PC-3 (cell line): ENCODE measurements around the gene C8A. TPM values are rescaled to one million over a fixed set of nuclear protein-coding genes. Genes with fewer than 3 reads are reported as not detected.

Experiments used
- ATAC-seq: fragments of 200-7000 bp; cut with Tn5 transposase; 2 replicates; pipeline ENCODE4 v1.9.1; 2020; ENCODE audit warnings: mild to moderate bottlenecking, moderate library complexity
- BruUV-seq: library from RNA; stranded (reverse); fragments of 400-500 nt; replicated peaks from 2 replicates; lab custom pipeline; 2021; lab: Mats Ljungman, UMichigan
- CTCF ChIA-PET: fragments of 300-600 bp; sonication (Branson Sonifier 250); formaldehyde crosslinking; loops from one replicate; lab custom pipeline; 2022; ENCODE audit warnings: antibody characterized with exemption; lab: Charles Lee
- POLR2A ChIA-PET: fragments of 300-600 bp; sonication (Branson Sonifier 250); formaldehyde crosslinking; loops from one replicate; lab custom pipeline; 2022; ENCODE audit warnings: antibody characterized with exemption; ENCODE audit not compliant: unreplicated experiment; lab: Charles Lee
- DNase-seq: peaks from one replicate; pipeline ENCODE4 v3.0.0-alpha.2; 2015
- H2AFZ ChIP-seq: fragments of 300-600 bp; sonication (generic); 2 replicates; pipeline ENCODE4 v1.6.0; 2016; ENCODE audit warnings: antibody characterized with exemption, low read length
- H3F3A ChIP-seq: fragments of 300-600 bp; sonication (generic); one replicate; pipeline ENCODE4 v1.6.0; 2017; ENCODE audit warnings: antibody characterized with exemption, low read length, control low read depth, mild to moderate bottlenecking; ENCODE audit not compliant: unreplicated experiment
- H3K27ac ChIP-seq: fragments of 300-600 bp; sonication (generic); 2 replicates; pipeline ENCODE4 v1.5.1; 2016; ENCODE audit warnings: mild to moderate bottlenecking, low read length
- H3K27me3 ChIP-seq: fragments of 300-600 bp; sonication (generic); 2 replicates; pipeline ENCODE4 v1.6.1; 2016; ENCODE audit warnings: low read length, mixed read lengths
- H3K36me3 ChIP-seq: fragments of 300-600 bp; sonication (generic); 2 replicates; pipeline ENCODE4 v1.6.1; 2016; ENCODE audit warnings: low read depth, mixed run types, low read length, mixed read lengths
- H3K4me1 ChIP-seq: fragments of 300-600 bp; sonication (generic); 2 replicates; pipeline ENCODE4 v1.5.1; 2016; ENCODE audit warnings: low read length; ENCODE audit not compliant: insufficient read depth
- H3K4me2 ChIP-seq: fragments of 300-600 bp; sonication (generic); 2 replicates; pipeline ENCODE4 v1.6.0; 2016; ENCODE audit warnings: low read length
- H3K4me3 ChIP-seq: fragments of 300-600 bp; sonication (generic); 2 replicates; pipeline ENCODE4 v1.5.1; 2016; ENCODE audit warnings: mild to moderate bottlenecking, low read length, mixed read lengths
- H3K79me2 ChIP-seq: fragments of 300-600 bp; sonication (generic); 2 replicates; pipeline ENCODE4 v1.6.1; 2017; ENCODE audit warnings: low read length, mixed read lengths
- H3K9ac ChIP-seq: fragments of 300-600 bp; sonication (generic); 2 replicates; pipeline ENCODE4 v1.6.0; 2016; ENCODE audit warnings: mild to moderate bottlenecking, low read length
- H3K9me2 ChIP-seq: fragments of 300-600 bp; sonication (generic); replicated peaks from 2 replicates; pipeline ENCODE4 v1.6.1; 2016; ENCODE audit warnings: mixed run types, low read length, mixed read lengths
- H3K9me3 ChIP-seq: fragments of 300-600 bp; sonication (generic); 2 replicates; pipeline ENCODE4 v1.6.1; 2016; ENCODE audit warnings: low read length, mixed read lengths
- H4K20me1 ChIP-seq: fragments of 300-600 bp; sonication (generic); 2 replicates; pipeline ENCODE4 v1.6.1; 2016; ENCODE audit warnings: low read length, mixed read lengths
- CTCF ChIP-seq: fragments of 300-600 bp; sonication (generic); conservative IDR thresholded peaks from 2 replicates; pipeline ENCODE4 v1.5.1; 2017; ENCODE audit warnings: antibody characterized with exemption, low read depth, mild to moderate bottlenecking, low read length
- EZH2 ChIP-seq: fragments of 300-600 bp; sonication (generic); IDR thresholded peaks from one replicate; pipeline ENCODE4 v1.6.1; 2017; ENCODE audit warnings: antibody characterized with exemption, mild to moderate bottlenecking, low read length; ENCODE audit not compliant: unreplicated experiment
- EZH2phosphoT487 ChIP-seq: fragments of 300-600 bp; sonication (generic); IDR thresholded peaks from 2 replicates; pipeline ENCODE4 v1.6.1; 2018; ENCODE audit warnings: mild to moderate bottlenecking, antibody characterized with exemption, low read length, borderline replicate concordance
- intact Hi-C: fragments of 100-400 bp; cut with micrococcal nuclease; formaldehyde crosslinking; loops from 2 replicates; pipeline ENCODE4 v1.9.0; 2023
- total RNA-seq: library from RNA; depleted of rRNA; stranded (reverse); fragments of >200 nt; gene quantifications from 2 replicates; pipeline ENCODE4 v1.2.3, GENCODE V29; 2014

The C8A gene
- total RNA-seq, 1 experiment from 2014 or later = not detected

GRCh38 chr1:56911098-56911938 is 56.7 kb downstream of the C8A start:
- intact Hi-C loops = no loop called here
- DNase-seq (peak; percentile 45), ATAC-seq (no peak)
- Histone ChIP-seq H3K9me3 (no peaks in the 10 kb centered on the region), H3K27me3 (peaks cover 15% of the 10 kb centered on the region; the same call in 1 of the 2 replicates), H3K4me2 (no peak overlapping the region), H3F3A (no peaks in the 10 kb centered on the region), H3K9me2 (no peaks in the 10 kb centered on the region), H3K79me2 (no peaks in the 10 kb centered on the region), H3K4me3 (no peak overlapping the region), H4K20me1 (no peaks in the 10 kb centered on the region), H3K36me3 (no peaks in the 10 kb centered on the region), H2AFZ (no peak overlapping the region), H3K9ac (no peak overlapping the region), H3K27ac (no peak overlapping the region), H3K4me1 (no peaks in the 10 kb centered on the region; the same call in 1 of the 2 replicates)
- ChIA-PET CTCF (no interaction called here), POLR2A (no interaction called here)
- BruUV-seq = no TSS peak
- TF ChIP-seq CTCF (no peak), EZH2phosphoT487 (no peak), EZH2 (no peak)

GRCh38 chr1:56912325-56912724 is 57.7 kb downstream of the C8A start:
- TF ChIP-seq CTCF = no peak
- no peak for TF ChIP-seq EZH2phosphoT487
- no peak for TF ChIP-seq EZH2
- Histone ChIP-seq H3K9ac (no peak overlapping the region), H3K79me2 (no peaks in the 10 kb centered on the region), H3K9me3 (no peaks in the 10 kb centered on the region), H3K27ac (no peak overlapping the region), H3K27me3 (peaks cover 13% of the 10 kb centered on the region; the same call in 1 of the 2 replicates), H3K4me3 (no peak overlapping the region), H3F3A (no peaks in the 10 kb centered on the region), H3K36me3 (no peaks in the 10 kb centered on the region), H3K4me2 (no peak overlapping the region), H4K20me1 (no peaks in the 10 kb centered on the region), H3K9me2 (no peaks in the 10 kb centered on the region), H3K4me1 (no peaks in the 10 kb centered on the region; the same call in 1 of the 2 replicates), H2AFZ (no peak overlapping the region)
- ChIA-PET POLR2A (no interaction called here), CTCF (no interaction called here)
- no TSS peak for BruUV-seq
- intact Hi-C loops = no loop called here
- no peak for DNase-seq
- ATAC-seq = no peak

GRCh38 chr1:56915960-56916359 is 61.4 kb downstream of the C8A start:
- ChIA-PET CTCF (no interaction called here), POLR2A (no interaction called here)
- Histone ChIP-seq H3K9me3 (no peaks in the 10 kb centered on the region), H3K36me3 (no peaks in the 10 kb centered on the region), H3K27ac (no peak overlapping the region), H3K9ac (no peak overlapping the region), H3K4me2 (no peak overlapping the region), H3K79me2 (no peaks in the 10 kb centered on the region), H3K4me3 (no peak overlapping the region), H3K27me3 (peaks cover 11% of the 10 kb centered on the region; the same call in 1 of the 2 replicates), H3K4me1 (no peaks in the 10 kb centered on the region; the same call in 1 of the 2 replicates), H4K20me1 (no peaks in the 10 kb centered on the region), H3F3A (no peaks in the 10 kb centered on the region), H3K9me2 (no peaks in the 10 kb centered on the region), H2AFZ (no peak overlapping the region)
- DNase-seq (no peak), ATAC-seq (no peak)
- TF ChIP-seq EZH2phosphoT487 (no peak), EZH2 (no peak), CTCF (no peak)
- intact Hi-C loops = no loop called here
- BruUV-seq = no TSS peak
